ENCODE results near the gene ZNF444. TPM values are rescaled to one million over a fixed set of nuclear protein-coding genes. Genes with fewer than 3 reads are reported as not detected.
"Not testable (repeated sequence)": the region's sequence is repeated elsewhere in the genome, so short reads cannot be mapped to it uniquely, and the experiment has no call there.

ZNF444 gene
- total RNA-seq (2014; rRNA removed; shearing (Covaris generic); ENCODE audit: low replicate concordance), result 30.9 and 31.3 TPM in 2 replicates

DNA sequence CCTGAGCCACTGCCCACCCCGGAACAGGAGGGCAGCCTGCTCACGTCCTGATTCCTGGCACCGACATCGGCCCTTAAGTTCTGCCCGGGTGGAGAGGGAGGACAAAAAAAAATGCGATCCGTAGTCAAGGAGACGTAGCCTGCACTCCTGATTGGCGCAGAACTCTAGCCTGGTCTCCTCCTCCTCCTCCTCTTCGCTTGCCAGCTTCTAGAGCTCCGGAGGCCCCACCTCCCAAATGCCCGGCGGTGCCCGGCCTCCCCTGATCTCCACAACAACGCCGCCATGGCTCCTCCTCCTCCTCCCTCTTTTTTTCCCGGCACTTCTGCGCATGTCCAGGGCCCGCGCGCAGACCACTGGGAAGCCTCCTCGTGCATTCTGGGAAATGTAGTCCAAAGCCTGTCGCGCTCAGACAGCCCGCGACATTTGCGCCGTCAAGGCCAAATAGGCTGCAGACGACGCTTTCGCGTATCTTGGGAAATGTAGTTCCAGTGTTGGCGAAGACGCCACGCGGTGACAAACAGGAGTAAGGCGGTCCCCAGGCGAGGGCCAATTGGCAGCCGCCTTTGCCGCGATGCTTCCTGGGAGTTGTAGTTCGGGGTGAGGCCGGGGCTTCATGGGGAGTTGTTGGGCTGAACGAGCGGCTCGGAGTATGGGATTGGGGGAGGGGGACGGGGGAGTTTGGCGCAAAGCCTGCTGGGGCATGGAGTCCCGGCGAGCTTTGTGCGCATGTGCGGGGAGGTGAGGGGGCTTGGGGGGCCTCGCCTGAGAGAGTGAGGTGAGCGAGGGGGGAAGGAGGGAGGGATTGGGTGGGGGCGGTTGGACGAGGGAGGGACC, at the start of gene ZNF444:
Gene ZNF444 (plus strand): TSS at position 705 of the 834 bp plus-strand sequence. CDS start 5,625 bp downstream, outside the sequence.
- in situ Hi-C loops (cut with HindIII; ENCODE audit: low pct_unique_long_range_greater_than_20kb, low sequenced_read_pairs), result no loop called here
- peak; percentile 100 for DNase-seq (ENCODE audit: low read depth)

DNA sequence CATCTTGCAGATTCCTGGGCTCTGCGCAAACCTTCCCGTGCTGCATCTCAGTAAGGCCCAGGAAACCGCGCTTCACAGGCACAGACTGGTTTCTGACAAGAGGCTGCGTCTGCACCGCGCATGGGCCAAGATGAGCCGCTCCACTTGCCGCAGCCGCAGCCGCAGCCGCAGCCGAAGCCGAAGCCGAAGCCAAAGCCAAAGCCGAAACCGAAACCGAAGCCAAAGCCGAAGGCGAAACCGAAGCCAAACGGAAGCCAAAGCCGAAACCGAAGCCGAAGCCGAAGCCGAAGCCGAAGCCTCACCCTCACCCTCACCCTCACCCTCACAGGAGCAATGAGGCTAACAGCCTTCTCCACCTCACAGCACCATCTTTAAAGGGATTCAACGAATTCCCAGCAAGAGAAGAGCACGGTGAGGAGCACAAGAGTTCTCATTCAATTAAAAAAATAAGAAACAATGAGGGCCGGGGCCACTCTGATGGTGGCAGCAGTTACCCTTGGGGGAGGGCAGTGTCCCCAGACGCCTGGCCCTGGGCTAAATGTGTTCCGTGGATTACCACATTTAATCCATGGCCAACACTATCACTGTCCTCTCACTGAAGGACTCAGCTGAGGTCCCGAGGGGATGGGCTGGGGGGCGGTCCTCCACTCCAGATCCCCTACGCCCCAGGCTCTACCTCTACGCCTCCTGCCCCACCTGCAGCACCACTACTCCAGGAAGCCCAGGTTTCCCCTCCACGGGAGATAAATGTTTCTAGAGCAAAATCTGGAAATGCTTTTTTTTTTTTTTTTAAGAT, 49.1 kb upstream of the ZNF444 start:
- DNase-seq (ENCODE audit: low read depth), result peak; percentile 75
- in situ Hi-C loops (cut with HindIII; ENCODE audit: low pct_unique_long_range_greater_than_20kb, low sequenced_read_pairs), result no loop called here

DNA sequence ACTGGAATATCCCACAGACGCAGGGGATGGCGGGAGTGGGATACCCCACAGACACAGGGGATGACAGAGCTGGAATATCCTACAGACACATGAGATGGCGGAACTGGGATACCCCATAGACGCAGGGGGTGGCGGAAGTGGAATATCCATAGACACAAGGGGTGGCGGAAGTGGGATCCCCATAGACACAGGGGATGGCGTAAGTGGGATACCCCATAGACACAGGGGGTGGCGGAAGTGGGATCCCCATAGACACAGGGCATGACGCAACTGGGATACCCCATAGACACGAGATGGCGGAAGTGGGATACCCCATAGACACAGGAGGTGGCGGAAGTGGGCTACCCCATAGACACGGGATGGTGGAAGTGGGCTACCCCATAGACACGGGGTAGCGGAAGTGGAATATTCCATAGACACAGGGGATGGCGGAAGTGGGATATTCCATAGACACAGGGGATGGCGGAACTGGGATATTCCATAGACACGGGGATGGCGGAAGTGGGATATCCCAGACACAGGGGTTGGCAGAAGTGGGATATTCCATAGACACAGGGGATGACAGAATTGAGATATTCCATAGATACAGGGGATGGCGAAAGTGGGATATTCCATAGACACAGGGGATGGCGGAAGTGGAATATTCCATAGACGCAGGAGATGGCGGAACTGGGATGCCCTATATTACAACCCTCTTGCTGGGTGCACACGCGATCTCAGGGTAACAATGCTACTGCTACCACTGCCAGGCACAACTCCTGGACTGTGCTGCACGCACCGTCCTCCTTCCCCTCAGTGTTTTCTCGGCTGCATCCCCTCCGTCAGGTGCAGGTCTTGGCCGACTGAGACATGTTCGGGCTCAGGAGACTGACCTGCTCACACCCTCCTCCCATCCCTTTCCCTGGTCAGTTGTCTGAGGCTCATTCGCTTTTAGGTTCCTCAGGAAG, 48.1 kb upstream of the ZNF444 start:
- in situ Hi-C loops (cut with HindIII; ENCODE audit: low pct_unique_long_range_greater_than_20kb, low sequenced_read_pairs), result no loop called here
- no peak for DNase-seq (ENCODE audit: low read depth)

DNA sequence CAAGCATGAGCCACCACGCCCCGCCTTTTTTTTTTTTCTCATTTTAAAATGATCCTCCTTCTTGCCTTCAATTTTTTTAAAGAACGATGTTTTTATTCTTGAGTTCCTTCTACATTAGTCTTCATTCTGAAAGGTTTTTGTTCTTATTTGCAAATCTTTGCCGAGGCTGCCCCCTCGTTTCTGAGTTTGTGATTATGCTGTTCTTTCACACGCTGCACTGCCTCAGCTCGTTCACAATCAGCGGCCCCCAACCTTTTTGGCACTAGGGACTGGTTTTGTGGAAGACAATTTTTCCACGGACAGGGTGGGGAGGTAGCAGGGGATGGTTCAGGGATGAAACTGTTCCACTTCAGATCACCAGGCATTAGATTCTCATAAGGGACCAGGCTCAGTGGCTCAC, 46.6 kb upstream of the ZNF444 start:
- in situ Hi-C loops (cut with HindIII; ENCODE audit: low pct_unique_long_range_greater_than_20kb, low sequenced_read_pairs), result no loop called here
- DNase-seq (ENCODE audit: low read depth), result no peak

DNA sequence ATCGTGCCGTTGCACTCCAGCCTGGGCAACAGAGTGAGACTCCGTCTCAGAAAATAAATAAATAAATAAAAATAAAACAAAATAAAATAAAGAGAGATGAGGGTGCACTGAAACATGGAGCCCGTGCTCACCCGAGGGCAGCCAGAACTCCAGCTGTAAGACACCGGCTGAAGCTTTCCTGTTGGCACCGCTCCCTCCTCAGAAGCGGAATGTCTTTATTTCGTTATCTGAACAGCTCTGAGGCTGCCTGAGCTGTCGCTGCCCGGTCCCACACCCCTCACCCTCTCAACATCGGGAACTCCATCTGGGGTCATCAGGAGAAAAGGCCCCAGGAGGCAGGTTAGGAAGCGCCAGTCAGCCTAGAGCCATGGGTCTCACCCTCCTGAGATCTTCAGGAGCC, 44.4 kb upstream of the ZNF444 start:
- no peak for DNase-seq (ENCODE audit: low read depth)
- in situ Hi-C loops (cut with HindIII; ENCODE audit: low pct_unique_long_range_greater_than_20kb, low sequenced_read_pairs), result no loop called here

DNA sequence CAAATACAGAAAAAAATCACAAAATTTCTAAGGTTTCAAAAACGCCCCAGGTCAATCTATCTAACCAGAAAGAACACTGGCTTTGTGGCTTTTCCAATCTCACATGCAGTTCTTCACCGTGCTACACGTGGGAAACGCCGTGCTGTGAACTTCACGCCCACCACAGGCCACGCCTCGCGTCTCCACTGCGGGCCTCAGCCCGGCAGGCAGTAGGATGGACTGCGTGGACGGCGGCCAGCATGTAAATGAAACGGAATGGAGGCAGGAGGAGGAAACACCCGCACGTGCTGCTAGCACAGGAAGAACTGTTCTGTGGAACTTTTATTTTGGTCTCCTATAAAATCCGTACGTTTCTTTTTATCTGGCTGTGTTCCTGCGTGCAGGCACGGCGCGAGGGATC, 43.8 kb upstream of the ZNF444 start:
- in situ Hi-C loops (cut with HindIII; ENCODE audit: low pct_unique_long_range_greater_than_20kb, low sequenced_read_pairs), result no loop called here
- DNase-seq (ENCODE audit: low read depth), result no peak

DNA sequence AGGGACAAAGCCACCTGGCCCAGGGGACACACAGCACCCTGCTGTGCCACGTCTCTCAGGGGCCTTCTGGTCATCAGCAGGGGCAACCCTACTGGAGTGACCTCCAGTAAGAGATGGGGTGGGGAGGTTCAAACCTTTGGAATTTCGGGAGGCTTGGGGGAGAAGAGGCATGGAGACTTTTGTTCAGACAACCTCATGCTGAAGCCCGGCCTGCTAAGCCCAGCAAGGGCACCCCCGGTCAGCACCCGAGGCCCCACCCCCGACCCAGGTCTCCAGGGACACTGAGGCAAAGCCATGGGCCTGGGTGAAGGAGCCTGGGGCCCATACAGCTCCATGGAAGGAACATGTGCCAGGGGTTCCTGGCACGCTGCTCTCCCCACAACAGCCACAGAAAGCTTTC, 43.3 kb upstream of the ZNF444 start:
- in situ Hi-C loops (cut with HindIII; ENCODE audit: low pct_unique_long_range_greater_than_20kb, low sequenced_read_pairs), result no loop called here
- DNase-seq (ENCODE audit: low read depth), result no peak

DNA sequence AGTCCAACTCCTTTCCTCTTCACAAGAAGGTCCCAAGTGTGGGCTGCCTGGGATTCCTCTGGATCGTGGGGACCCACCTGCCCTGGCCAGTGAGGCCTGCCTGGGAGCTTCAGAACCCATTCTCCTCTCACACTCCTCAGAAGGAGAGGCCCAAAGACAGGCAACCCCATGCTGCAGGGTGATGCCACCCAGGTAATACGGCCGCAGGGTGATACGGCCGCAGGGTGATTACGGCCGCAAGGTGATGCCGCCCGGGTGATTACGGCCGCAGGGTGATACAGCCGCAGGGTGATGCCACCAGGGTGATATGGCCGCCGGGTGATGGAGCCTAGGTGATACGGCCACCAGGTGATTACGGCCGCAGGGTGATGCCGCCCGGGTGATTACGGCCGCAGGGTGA, 42.9 kb upstream of the ZNF444 start:
- in situ Hi-C loops (cut with HindIII; ENCODE audit: low pct_unique_long_range_greater_than_20kb, low sequenced_read_pairs); DNase-seq (ENCODE audit: low read depth): not testable (repeated sequence)

DNA sequence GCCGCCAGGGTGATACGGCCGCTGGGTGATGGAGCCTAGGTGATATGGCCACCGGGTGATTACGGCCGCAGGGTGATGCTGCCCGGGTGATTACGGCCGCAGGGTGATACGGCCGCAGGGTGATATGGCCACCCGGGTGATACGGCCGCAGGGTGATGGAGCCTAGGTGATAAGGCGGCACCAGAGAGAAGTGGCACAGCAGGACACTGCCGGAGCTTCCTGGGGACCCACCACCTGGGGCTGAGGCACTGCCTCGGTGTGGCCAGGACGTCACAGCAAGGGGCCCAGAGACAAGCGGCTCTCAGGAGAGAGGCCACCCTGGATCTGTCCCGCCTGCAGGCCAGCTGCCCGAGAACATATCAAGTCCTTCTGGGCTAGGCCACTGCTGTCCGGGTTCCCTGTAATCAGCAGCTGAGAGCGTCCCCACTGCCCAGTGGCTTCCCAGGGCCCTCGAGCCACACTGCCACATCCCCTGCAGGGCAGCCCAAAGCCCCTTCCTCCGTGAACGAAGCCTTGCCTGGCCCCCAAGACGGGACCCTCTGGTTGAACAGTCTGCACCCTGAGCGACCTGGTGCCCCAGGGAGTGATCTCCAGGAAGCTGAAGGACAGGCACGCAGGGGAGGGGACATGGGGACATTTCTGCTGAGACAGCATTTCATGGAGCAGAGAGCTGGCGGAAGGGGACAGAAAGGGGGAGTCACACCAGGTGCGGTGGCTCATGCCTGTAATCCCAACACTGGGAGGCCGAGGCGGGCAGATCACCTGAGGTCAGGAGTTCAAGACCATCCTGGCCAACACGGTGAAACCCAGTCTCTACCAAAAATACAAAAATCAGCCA, 42.1 kb upstream of the ZNF444 start:
- in situ Hi-C loops (cut with HindIII; ENCODE audit: low pct_unique_long_range_greater_than_20kb, low sequenced_read_pairs), result no loop called here

DNA sequence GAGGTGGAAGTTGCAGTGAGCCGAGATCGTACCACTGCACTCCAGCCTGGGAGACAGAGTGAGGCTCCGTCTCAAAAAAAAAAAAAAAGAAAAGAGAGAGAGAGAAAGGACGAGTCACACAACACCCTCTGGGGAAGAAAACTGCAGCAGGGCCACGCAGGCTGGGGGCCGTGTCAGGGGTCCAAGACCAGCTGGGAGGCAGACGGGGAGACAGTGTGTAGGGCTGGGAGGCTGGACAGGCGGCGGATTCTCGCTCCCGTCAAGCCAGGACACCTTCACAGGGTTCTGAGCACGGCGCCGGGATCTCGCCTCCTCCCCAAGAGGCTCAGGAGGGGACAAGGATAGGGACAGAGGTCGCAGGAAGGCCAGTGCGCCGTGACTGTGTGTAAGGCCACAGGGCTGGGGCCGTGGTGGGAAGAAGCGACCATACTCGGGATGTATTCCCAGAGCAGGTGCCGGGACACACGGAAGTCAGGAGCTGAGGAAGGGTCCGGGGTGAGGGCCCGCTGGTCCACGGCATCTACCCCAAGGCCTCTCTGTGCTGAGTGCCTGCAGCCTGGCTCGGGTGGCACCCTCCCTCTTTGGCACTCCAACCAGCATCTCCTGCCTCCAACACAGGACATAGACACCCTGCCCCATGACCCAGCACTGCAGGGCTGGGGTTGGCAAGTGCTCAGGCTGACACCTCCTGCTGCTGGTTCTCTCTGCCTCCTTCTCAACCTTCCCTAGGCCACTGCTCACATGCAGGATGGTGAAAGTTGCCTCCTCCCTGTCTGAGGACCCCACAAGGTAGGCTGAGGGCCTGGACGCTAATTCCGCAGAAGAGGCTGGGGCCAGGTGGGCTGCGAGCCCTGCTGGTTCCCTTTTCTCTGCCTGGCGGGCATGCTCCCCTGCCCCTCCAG, 41.2 kb upstream of the ZNF444 start:
- in situ Hi-C loops (cut with HindIII; ENCODE audit: low pct_unique_long_range_greater_than_20kb, low sequenced_read_pairs), result no loop called here
- no peak for DNase-seq (ENCODE audit: low read depth)

More for the DNA sequence above, 42.1 kb upstream of the ZNF444 start:
- DNase-seq (ENCODE audit: low read depth), result no peak

DNA sequence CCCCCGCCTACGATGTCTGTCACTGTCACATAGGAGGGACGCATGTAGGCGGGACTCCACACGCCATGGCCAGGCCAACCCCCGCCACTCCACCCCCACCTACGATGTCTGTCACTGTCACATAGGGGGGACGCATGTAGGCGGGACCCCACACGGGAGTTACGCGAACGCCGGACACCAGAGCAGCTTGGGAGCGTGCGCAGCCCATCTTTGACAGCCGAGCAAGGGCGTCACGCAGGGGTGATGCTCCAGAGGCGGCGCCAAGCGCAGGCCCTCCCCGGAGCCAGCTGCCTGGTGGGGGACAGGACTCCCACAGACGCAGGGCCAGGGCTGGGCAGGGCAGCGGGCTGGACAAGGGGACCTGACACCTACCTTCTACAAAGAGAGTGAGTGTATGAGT, 40.0 kb upstream of the ZNF444 start:
- in situ Hi-C loops (cut with HindIII; ENCODE audit: low pct_unique_long_range_greater_than_20kb, low sequenced_read_pairs), result no loop called here
- DNase-seq (ENCODE audit: low read depth), result no peak

DNA sequence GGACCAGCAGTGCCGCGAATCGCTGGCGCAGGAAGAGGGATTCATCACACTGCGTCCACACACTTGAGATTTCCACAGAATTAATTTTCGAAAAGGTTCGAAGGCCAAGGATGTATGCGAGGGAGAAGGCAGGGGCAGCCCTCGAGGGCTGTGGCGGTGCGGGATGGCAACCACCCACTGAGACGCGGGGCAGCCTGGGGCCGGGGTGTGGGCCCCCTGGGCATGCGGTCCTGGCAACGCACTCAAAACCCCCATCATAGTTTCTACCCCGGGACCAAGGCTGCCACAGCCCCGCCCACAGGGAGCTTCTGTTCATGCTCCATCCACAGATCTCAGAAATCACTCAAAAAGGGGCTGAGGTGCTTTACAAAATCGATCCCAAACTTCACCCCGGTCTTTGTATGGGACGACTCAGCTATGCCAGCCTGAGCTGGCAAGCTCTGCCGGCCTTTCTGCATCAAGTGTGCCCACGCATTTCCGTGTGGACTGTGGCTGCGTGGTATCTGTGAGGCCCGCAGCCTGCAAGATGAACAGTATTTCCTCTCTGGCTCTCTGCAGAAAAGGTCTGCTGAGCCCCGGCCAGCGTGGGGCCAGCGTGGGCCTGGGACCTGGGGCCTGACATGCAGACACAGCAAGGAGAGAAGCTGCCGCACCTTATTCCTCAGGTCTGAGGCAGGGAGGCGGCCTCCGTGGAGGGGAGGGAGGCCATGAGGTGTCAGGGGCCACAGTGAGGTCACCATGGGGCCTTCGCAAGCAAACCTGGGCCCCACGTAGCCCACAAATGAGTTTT, 39.1 kb upstream of the ZNF444 start:
- no peak for DNase-seq (ENCODE audit: low read depth)
- in situ Hi-C loops (cut with HindIII; ENCODE audit: low pct_unique_long_range_greater_than_20kb, low sequenced_read_pairs), result no loop called here

DNA sequence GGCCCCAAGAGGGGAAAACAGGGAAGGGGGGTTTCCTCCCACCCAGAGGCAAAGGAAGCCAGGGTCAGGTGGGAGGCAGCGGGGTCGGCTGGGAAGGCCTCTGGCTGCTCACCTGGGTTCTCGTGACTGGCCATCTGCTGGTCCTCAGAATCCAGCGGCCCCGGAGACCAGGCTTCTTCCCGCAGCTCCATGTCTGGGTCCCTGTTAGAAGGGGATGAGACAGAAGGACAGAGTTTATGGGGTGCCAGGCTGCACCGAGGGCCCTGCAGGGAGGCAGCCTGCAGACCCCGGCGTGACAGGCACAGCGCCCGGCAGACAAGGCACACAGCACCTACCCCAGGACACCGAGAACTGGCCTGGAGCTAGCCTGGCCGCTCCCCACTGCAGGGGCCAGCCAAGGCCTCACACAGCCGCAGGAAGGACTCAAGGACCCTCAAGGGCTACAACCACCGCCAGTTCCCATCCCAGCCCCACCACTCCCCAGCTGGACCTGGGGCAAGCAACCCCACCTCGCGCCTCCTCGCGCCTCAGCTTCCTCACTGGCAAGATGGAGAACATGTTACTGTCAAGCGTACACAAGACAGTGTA, 38.0 kb upstream of the ZNF444 start:
- in situ Hi-C loops (cut with HindIII; ENCODE audit: low pct_unique_long_range_greater_than_20kb, low sequenced_read_pairs), result no loop called here

DNA sequence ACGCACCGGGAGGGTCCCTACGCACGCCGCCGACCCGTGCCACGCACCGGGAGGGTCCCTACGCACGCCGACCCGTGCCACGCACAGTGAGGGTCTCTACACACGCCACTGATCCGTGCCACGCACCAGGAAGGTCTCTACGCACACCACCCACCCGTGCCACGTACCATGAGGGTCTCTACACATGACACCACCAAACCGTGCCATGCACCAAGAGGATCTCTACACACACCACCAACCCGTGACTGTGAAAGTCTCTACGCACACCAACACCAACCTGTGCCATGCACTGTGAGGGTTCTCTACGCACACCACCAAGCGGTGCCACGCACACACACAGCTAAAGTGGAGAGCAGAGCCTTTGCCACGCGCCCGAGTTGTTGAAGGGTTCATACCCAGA, 36.7 kb upstream of the ZNF444 start:
- no peak for DNase-seq (ENCODE audit: low read depth)
- in situ Hi-C loops (cut with HindIII; ENCODE audit: low pct_unique_long_range_greater_than_20kb, low sequenced_read_pairs), result no loop called here

More for the DNA sequence above, 38.0 kb upstream of the ZNF444 start:
- DNase-seq (ENCODE audit: low read depth), result no peak

DNA sequence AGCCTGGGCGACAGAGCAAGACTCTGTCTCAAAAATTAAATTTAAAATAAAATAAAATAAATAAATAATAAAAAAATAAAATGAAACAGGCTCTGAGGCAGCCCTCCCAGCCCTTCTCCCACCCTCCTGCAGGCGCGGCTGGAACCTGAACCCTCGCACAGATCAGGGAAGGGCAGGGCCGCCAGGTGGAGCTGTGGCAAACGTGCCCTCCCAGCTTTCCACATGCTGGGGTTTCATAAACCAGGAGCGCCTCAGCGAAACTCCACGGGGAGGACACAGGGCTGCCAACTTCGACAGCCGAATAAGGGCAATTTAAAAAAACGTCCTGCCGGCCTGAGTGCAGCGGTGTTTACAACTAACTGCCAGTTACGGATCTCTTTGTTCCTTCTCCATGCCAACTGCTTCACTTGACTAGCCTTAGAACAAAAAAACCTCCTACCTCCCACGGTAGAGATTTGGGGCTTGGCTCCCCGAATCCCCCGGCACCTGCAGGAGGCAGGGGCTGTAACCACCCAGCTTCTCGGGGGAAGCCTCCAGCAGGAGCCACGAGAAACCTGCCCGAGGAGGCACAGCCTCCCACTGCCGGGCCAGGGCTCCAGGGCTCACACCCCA, 35.9 kb upstream of the ZNF444 start:
- in situ Hi-C loops (cut with HindIII; ENCODE audit: low pct_unique_long_range_greater_than_20kb, low sequenced_read_pairs), result no loop called here
- DNase-seq (ENCODE audit: low read depth), result peak; percentile 43
